Astrocyte of the spinal cord (primary cell): Measurements from ENCODE around the gene FBLIM1.

Source experiments
- DNase-seq: peaks from one replicate; pipeline ENCODE4 v3.0.0; 2011; ENCODE audit warnings: low read depth, low spot score
- H3K4me3 ChIP-seq: 2 replicates; pipeline ENCODE4 v1.5.1; 2011; ENCODE audit warnings: low read depth, mild to moderate bottlenecking, low read length, moderate library complexity
- CTCF ChIP-seq: IDR thresholded peaks from 2 replicates; pipeline ENCODE4 v1.5.1; 2012; ENCODE audit warnings: low read depth, mild to moderate bottlenecking, low read length, inconsistent platforms
- in situ Hi-C: cut with HindIII; loops from 2 replicates; pipeline ENCODE4 v1.10.0; 2017; ENCODE audit warnings: low sequenced_read_pairs

The FBLIM1 gene

GRCh38 chr1:15738416-15739113 lies 20.0 kb upstream of the FBLIM1 start:
- in situ Hi-C loops, result no loop called here
- DNase-seq, result no peak
- H3K4me3 ChIP-seq, result no peak overlapping the region
- TF ChIP-seq CTCF, result no peak

- H3K4me3 ChIP-seq, result no peak overlapping the region
- in situ Hi-C loops, result no loop called here
- DNase-seq, result no peak
- TF ChIP-seq CTCF, result no peak
Measured at GRCh38 chr1:15739259-15739658, 19.3 kb upstream of the FBLIM1 start.

GRCh38 chr1:15739745-15740144 lies 18.9 kb upstream of the FBLIM1 start:
- TF ChIP-seq CTCF, result peak; percentile 19
- DNase-seq, result no peak
- no peak overlapping the region for H3K4me3 ChIP-seq
- in situ Hi-C loops, result no loop called here

GRCh38 chr1:15740924-15741850 lies 17.4 kb upstream of the FBLIM1 start:
- TF ChIP-seq CTCF, result peak; percentile 94
- in situ Hi-C loops, result no loop called here
- H3K4me3 ChIP-seq, result no peak overlapping the region
- peak; percentile 63 for DNase-seq

- DNase-seq, result no peak
- no peak within 1 kb of the TSS for H3K4me3 ChIP-seq
- TF ChIP-seq CTCF, result no peak
- in situ Hi-C loops, result no loop called here
Measured at GRCh38 chr1:15742339-15742801, 16.2 kb upstream of the FBLIM1 start, which contains the start of gene TMEM82. TMEM82 (plus strand) TSS chr1:15742499; CDS start chr1:15742560, 61 bp downstream.

GRCh38 chr1:15744122-15744679 lies 14.4 kb upstream of the FBLIM1 start:
- in situ Hi-C loops, result no loop called here
- H3K4me3 ChIP-seq, result no peak overlapping the region
- DNase-seq, result no peak
- no peak for TF ChIP-seq CTCF
